Keratinocyte (primary cell): Measurements from ENCODE around the gene HOOK2. TPM values are rescaled to one million over a fixed set of nuclear protein-coding genes. Genes with fewer than 3 reads are reported as not detected.

ENCODE experiments used
- DNase-seq: peaks from one replicate; pipeline ENCODE4 v3.0.0-alpha.2; 2011; ENCODE audit warnings: low read depth, missing footprints, low spot score
- FAIRE-seq: peaks from 2 replicates; lab custom pipeline; 2011; peaks lifted over from hg19 to GRCh38; lab: Jason Lieb, UNC
- H2AFZ ChIP-seq: 2 replicates; pipeline ENCODE4 v1.6.0; 2012; ENCODE audit warnings: low read length, control low read depth, inconsistent platforms; ENCODE audit not compliant: control insufficient read depth
- H3K27ac ChIP-seq: 2 replicates; pipeline ENCODE4 v1.5.1; 2011; ENCODE audit warnings: low read length; ENCODE audit not compliant: control insufficient read depth, insufficient read depth
- H3K27me3 ChIP-seq: 3 replicates; pipeline ENCODE4 v1.6.0; 2011; ENCODE audit warnings: low read length; ENCODE audit not compliant: control insufficient read depth, insufficient read depth; ENCODE audit errors: extremely low read depth
- H3K36me3 ChIP-seq, 2 experiments: 2 replicates in 1 of 2; 3 replicates in 1 of 2; pipeline ENCODE4 v1.5.1; 2011; ENCODE audit warnings: low read length in 2 of 2, mild to moderate bottlenecking in 1 of 2; ENCODE audit not compliant: control insufficient read depth in 2 of 2, insufficient read depth in 2 of 2; ENCODE audit errors: extremely low read depth in 1 of 2
- H3K4me1 ChIP-seq: 3 replicates; pipeline ENCODE4 v1.5.1; 2011; ENCODE audit warnings: low read length; ENCODE audit not compliant: control insufficient read depth, insufficient read depth; ENCODE audit errors: extremely low read depth
- H3K4me2 ChIP-seq: 3 replicates; pipeline ENCODE4 v1.6.0; 2011; ENCODE audit warnings: low read depth, low read length; ENCODE audit not compliant: control insufficient read depth, insufficient read depth; ENCODE audit errors: extremely low read depth
- H3K4me3 ChIP-seq, 3 experiments: fragments of 200-600 bp in 1 of 3; sonication (generic) in 1 of 3; 2 replicates in 2 of 3; 3 replicates in 1 of 3; pipeline ENCODE4 v1.5.1; 2011 to 2016; ENCODE audit warnings: low read length in 3 of 3, mild to moderate bottlenecking in 3 of 3, control low read depth in 2 of 3, inconsistent platforms in 1 of 3, low read depth in 1 of 3, mixed read lengths in 1 of 3, mixed run types in 1 of 3, moderate library complexity in 1 of 3; ENCODE audit not compliant: control insufficient read depth in 2 of 3, insufficient read depth in 2 of 3; ENCODE audit errors: extremely low read depth in 1 of 3
- H3K79me2 ChIP-seq: 2 replicates; pipeline ENCODE4 v1.6.0; 2012; ENCODE audit warnings: low read length; ENCODE audit not compliant: control insufficient read depth, insufficient read depth
- H3K9ac ChIP-seq: 3 replicates; pipeline ENCODE4 v1.6.0; 2011; ENCODE audit warnings: low read length; ENCODE audit not compliant: control insufficient read depth, insufficient read depth; ENCODE audit errors: extremely low read depth
- H3K9me1 ChIP-seq: 3 replicates; pipeline ENCODE4 v1.6.0; 2011; ENCODE audit warnings: low read length; ENCODE audit not compliant: control insufficient read depth, insufficient read depth; ENCODE audit errors: extremely low read depth
- H3K9me3 ChIP-seq: 2 replicates; pipeline ENCODE4 v1.5.1; 2012; ENCODE audit warnings: low read depth, low read length; ENCODE audit not compliant: control insufficient read depth
- H4K20me1 ChIP-seq: 3 replicates; pipeline ENCODE4 v1.6.0; 2011; ENCODE audit warnings: low read length; ENCODE audit not compliant: control insufficient read depth, insufficient read depth; ENCODE audit errors: extremely low read depth
- CTCF ChIP-seq, 3 experiments: IDR thresholded peaks in 1 of 3; conservative IDR thresholded peaks in 1 of 3; optimal IDR thresholded peaks in 1 of 3; 2 replicates in 2 of 3; 3 replicates in 1 of 3; pipeline versions ENCODE3 to v1.5.1; 2011; ENCODE audit warnings: low read length in 3 of 3, mild to moderate bottlenecking in 3 of 3, moderate library complexity in 2 of 3, control low read depth in 1 of 3, inconsistent platforms in 1 of 3; ENCODE audit not compliant: insufficient read depth in 2 of 3; ENCODE audit errors: extremely low read depth in 1 of 3
- EZH2 ChIP-seq: IDR thresholded peaks from one replicate; pipeline ENCODE4 v1.6.1; 2012; ENCODE audit warnings: inconsistent platforms, mild to moderate bottlenecking, low read length, moderate library complexity
- dilution Hi-C: fragments of 300-500 bp; cut with MboI; formaldehyde crosslinking; loops from one replicate; pipeline ENCODE4 v1.7.0; 2020; ENCODE audit warnings: low sequenced_read_pairs; ENCODE audit not compliant: extremely low pct_ligation_motif_present
- polyA plus RNA-seq, 5 experiments: library from polyadenylated mRNA; depleted of rRNA in 3 of 5; stranded (reverse) in 3 of 5; stranded (forward) in 1 of 5; unstranded in 1 of 5; fragments of >200 nt; gene quantifications; 1 replicate in 1 of 5; 2 replicates in 3 of 5; 3 replicates in 1 of 5; pipeline versions ENCODE4 v1.2.1 to v1.2.3, GENCODE V29; 2011 to 2012; ENCODE audit warnings: missing spikeins in 2 of 5, low read depth in 1 of 5, low replicate concordance in 1 of 5

The HOOK2 gene
- polyA plus RNA-seq, 1 donor (not counting 4 experiments of a cell fraction or from before 2014, with no cell fraction given), result 21.9 TPM

GRCh38 chr19:12757544-12758274 is 17.6 kb downstream of the HOOK2 start:
- Histone ChIP-seq H3K79me2 (no peaks in the 10 kb centered on the region), H3K9me1 (no peaks in the 10 kb centered on the region), H3K36me3 (peaks cover 0 to 4% of the 10 kb centered on the region in 2 experiments), H3K27me3 (no peaks in the 10 kb centered on the region), H3K4me3 (peak overlapping the region in 2 of 3 experiments; percentile 12 to 16), H3K9ac (peak overlapping the region; percentile 33), H3K4me2 (peak overlapping the region; percentile 37), H3K4me1 (no peaks in the 10 kb centered on the region), H3K27ac (no peak overlapping the region), H4K20me1 (no peaks in the 10 kb centered on the region), H2AFZ (peak overlapping the region; percentile 25), H3K9me3 (no peaks in the 10 kb centered on the region)
- no peak for FAIRE-seq
- dilution Hi-C loops, result no loop called here
- TF ChIP-seq EZH2, result no peak
- peak; percentile 83 to 97 (median 84) for TF ChIP-seq CTCF (optimal IDR thresholded peaks at IDR 0.05 in 1 of 3, IDR thresholded peaks at IDR 0.05 in 1 of 3, conservative IDR thresholded peaks at IDR 0.05 in 1 of 3; ENCODE audit: extremely low read depth in 1 of 3, insufficient read depth in 2 of 3, low read length in 3 of 3)
- no peak for DNase-seq

GRCh38 chr19:12756150-12756883 is 19.0 kb downstream of the HOOK2 start:
- Histone ChIP-seq H4K20me1 (no peaks in the 10 kb centered on the region), H3K9ac (no peak overlapping the region), H3K36me3 (peaks cover 0 to 1% of the 10 kb centered on the region in 2 experiments), H2AFZ (no peak overlapping the region), H3K4me2 (no peak overlapping the region), H3K27ac (no peak overlapping the region), H3K4me3 (no peak overlapping the region), H3K27me3 (peaks cover 11% of the 10 kb centered on the region), H3K9me3 (no peaks in the 10 kb centered on the region), H3K9me1 (no peaks in the 10 kb centered on the region), H3K79me2 (no peaks in the 10 kb centered on the region), H3K4me1 (peaks cover under 1% of the 10 kb centered on the region)
- no peak for TF ChIP-seq CTCF (optimal IDR thresholded peaks at IDR 0.05 in 1 of 3, IDR thresholded peaks at IDR 0.05 in 1 of 3, conservative IDR thresholded peaks at IDR 0.05 in 1 of 3; ENCODE audit: extremely low read depth in 1 of 3, insufficient read depth in 2 of 3, low read length in 3 of 3)
- no peak for TF ChIP-seq EZH2
- DNase-seq, result no peak
- dilution Hi-C loops, result no loop called here
- no peak for FAIRE-seq
